OCI-LY1 (cell line): ENCODE measurements around the gene PSMD14.

Experiments used
- EZH2 ChIP-seq: fragments of 200-600 bp; sonication (generic), shearing (Covaris generic); IDR thresholded peaks from 2 replicates; pipeline ENCODE4 v1.8.0; 2017; ENCODE audit warnings: borderline replicate concordance, mixed run types, mild to moderate bottlenecking, antibody characterized with exemption, low read length, moderate library complexity, mixed read lengths
- TF ChIP-seq, protein P1 (sequence below): fragments of 200-600 bp; sonication (generic), shearing (Covaris generic); IDR thresholded peaks from 2 replicates; pipeline ENCODE4 v1.5.1; 2017; ENCODE audit warnings: mild to moderate bottlenecking, antibody characterized with exemption, low read length, moderate library complexity, mixed read lengths

DNA sequence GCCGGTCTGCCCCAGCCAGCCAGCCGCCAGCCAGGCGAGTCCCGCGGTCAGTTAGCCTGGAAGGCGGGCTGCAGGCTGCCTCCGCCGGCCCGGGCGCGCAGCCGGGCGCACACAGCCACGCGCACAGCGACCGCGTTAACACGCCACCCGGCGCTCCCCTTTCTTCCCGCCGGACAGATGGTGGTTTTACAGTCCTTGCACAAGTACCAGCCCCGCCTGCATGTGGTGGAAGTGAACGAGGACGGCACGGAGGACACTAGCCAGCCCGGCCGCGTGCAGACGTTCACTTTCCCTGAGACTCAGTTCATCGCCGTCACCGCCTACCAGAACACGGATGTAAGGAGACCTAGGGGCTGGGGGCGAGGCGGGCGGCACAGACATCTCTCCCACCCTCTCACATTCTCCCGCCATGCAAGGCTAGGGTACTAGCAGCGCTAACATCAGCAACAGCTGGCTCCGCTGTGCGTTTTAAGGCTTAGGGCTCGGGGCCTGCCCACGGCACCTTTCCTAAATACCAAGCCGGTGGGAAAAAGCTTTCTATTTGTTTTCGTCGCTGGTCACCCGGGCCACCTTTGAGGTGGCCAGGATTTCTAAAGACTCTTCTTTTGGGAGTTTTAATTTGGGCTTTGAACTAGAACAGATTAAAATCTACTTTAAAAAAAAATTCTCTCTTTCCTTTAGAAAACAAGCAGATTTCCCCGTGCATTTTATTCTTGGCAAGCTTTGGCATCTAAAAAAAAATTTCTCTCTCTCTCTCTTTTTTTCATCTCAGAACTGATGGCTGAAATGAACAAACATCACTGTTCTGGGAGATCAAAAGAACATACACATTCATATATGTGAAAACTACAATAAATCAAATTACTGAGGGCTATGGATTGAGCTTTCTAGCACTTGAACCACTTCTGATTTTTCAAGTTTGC is 110.8 kb downstream of the PSMD14 start:
- TF ChIP-seq, protein P1, sequence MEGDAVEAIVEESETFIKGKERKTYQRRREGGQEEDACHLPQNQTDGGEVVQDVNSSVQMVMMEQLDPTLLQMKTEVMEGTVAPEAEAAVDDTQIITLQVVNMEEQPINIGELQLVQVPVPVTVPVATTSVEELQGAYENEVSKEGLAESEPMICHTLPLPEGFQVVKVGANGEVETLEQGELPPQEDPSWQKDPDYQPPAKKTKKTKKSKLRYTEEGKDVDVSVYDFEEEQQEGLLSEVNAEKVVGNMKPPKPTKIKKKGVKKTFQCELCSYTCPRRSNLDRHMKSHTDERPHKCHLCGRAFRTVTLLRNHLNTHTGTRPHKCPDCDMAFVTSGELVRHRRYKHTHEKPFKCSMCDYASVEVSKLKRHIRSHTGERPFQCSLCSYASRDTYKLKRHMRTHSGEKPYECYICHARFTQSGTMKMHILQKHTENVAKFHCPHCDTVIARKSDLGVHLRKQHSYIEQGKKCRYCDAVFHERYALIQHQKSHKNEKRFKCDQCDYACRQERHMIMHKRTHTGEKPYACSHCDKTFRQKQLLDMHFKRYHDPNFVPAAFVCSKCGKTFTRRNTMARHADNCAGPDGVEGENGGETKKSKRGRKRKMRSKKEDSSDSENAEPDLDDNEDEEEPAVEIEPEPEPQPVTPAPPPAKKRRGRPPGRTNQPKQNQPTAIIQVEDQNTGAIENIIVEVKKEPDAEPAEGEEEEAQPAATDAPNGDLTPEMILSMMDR = no peak
- no peak for TF ChIP-seq EZH2
